ENCODE measurements around the gene INPP5A. TPM values are rescaled to one million over a fixed set of nuclear protein-coding genes. Genes with fewer than 3 reads are reported as not detected.

Gene INPP5A
- total and polyA plus RNA-seq, 2 donors (not counting 1 experiment from before 2014, with no cell fraction given) = 9.3 to 87.8 TPM

GRCh38 chr10:132499367-132499685 lies 38.3 kb upstream of the INPP5A start:
- Histone ChIP-seq H3K9me3 (ENCODE audit: control extremely low read depth in 1 of 3, control insufficient read depth in 2 of 3, insufficient read depth in 1 of 3, low read length in 2 of 3) (no peaks in the 10 kb centered on the region), H3K4me1 (ENCODE audit: control insufficient read depth in 2 of 2, insufficient read depth in 2 of 2, low read length in 2 of 2) (no peaks in the 10 kb centered on the region), H3K4me2 (replicated peaks; ENCODE audit: low read depth, low read length, poor library complexity, severe bottlenecking) (no peak overlapping the region), H3K4me3 (ENCODE audit: control extremely low read depth in 1 of 5, extremely low read depth in 1 of 5, insufficient read depth in 1 of 5, low read depth in 2 of 5, low read length in 4 of 5) (no peak overlapping the region), H3K27ac (ENCODE audit: low read length in 2 of 2) (no peak overlapping the region), H3K27me3 (replicated peaks in 1 of 4; ENCODE audit: control extremely low read depth in 1 of 4, control insufficient read depth in 3 of 4, insufficient read depth in 4 of 4, low read length in 3 of 4) (peaks cover 0 to 14% (median 2%) of the 10 kb centered on the region in 4 experiments), H2AFZ (ENCODE audit: insufficient read depth, low read depth, low read length, poor library complexity, severe bottlenecking) (no peak overlapping the region), H3K9ac (ENCODE audit: low read length) (no peak overlapping the region), H4K20me1 (ENCODE audit: control insufficient read depth, insufficient read depth, low read length, poor library complexity, severe bottlenecking) (no peaks in the 10 kb centered on the region), H3K36me3 (replicated peaks in 1 of 2; ENCODE audit: control extremely low read depth in 1 of 2, control insufficient read depth in 1 of 2, extremely low read depth in 1 of 2, insufficient read depth in 2 of 2, low read length in 1 of 2) (no peaks in the 10 kb centered on the region), H3K79me2 (ENCODE audit: control insufficient read depth, insufficient read depth, low read length) (no peaks in the 10 kb centered on the region)
- DNase-seq (no peak), ATAC-seq (ENCODE audit: low read depth) (no peak)
- intact Hi-C loops (cut with micrococcal nuclease) = no loop called here
- WGBS (ENCODE audit: insufficient coverage) = 80% methylated on average over 10 of the region's 10 CpGs
- H3K4me3 Mint-ChIP-seq = no peak overlapping the region
- CTCF ChIA-PET = no interaction called here
- H3K4me1 Mint-ChIP-seq = no peaks in the 10 kb centered on the region
- peaks cover 20% of the 10 kb centered on the region for H3K27me3 Mint-ChIP-seq
- POLR2A ChIA-PET = no interaction called here
- no peaks in the 10 kb centered on the region for H3K9me3 Mint-ChIP-seq (ENCODE audit: insufficient read depth)
- TF ChIP-seq EZH2 (IDR thresholded peaks at IDR 0.05; ENCODE audit: borderline replicate concordance, insufficient read depth, low read depth, low read length, poor library complexity, severe bottlenecking) (no peak), CTCF (IDR thresholded peaks at IDR 0.05) (no peak)
- peak overlapping the region; percentile 50 for H3K27ac Mint-ChIP-seq

GRCh38 chr10:132500781-132501415 lies 36.7 kb upstream of the INPP5A start:
- CTCF ChIA-PET = no interaction called here
- intact Hi-C loops (cut with micrococcal nuclease) = no loop called here

More at GRCh38 chr10:132500781-132501415, 36.7 kb upstream of the INPP5A start:
- DNase-seq = no peak
- Histone ChIP-seq H3K9ac (ENCODE audit: low read length) (no peak overlapping the region), H4K20me1 (ENCODE audit: control insufficient read depth, insufficient read depth, low read length, poor library complexity, severe bottlenecking) (no peaks in the 10 kb centered on the region), H3K4me1 (ENCODE audit: control insufficient read depth in 2 of 2, insufficient read depth in 2 of 2, low read length in 2 of 2) (no peaks in the 10 kb centered on the region), H3K9me3 (ENCODE audit: control extremely low read depth in 1 of 3, control insufficient read depth in 2 of 3, insufficient read depth in 1 of 3, low read length in 2 of 3) (no peaks in the 10 kb centered on the region), H3K27ac (ENCODE audit: low read length in 2 of 2) (no peak overlapping the region), H3K4me2 (replicated peaks; ENCODE audit: low read depth, low read length, poor library complexity, severe bottlenecking) (no peak overlapping the region), H3K4me3 (ENCODE audit: control extremely low read depth in 1 of 5, extremely low read depth in 1 of 5, insufficient read depth in 1 of 5, low read depth in 2 of 5, low read length in 4 of 5) (no peak overlapping the region), H3K79me2 (ENCODE audit: control insufficient read depth, insufficient read depth, low read length) (no peaks in the 10 kb centered on the region), H3K36me3 (replicated peaks in 1 of 2; ENCODE audit: control extremely low read depth in 1 of 2, control insufficient read depth in 1 of 2, extremely low read depth in 1 of 2, insufficient read depth in 2 of 2, low read length in 1 of 2) (no peaks in the 10 kb centered on the region), H3K27me3 (replicated peaks in 1 of 4; ENCODE audit: control extremely low read depth in 1 of 4, control insufficient read depth in 3 of 4, insufficient read depth in 4 of 4, low read length in 3 of 4) (peaks cover 0 to 18% (median 3%) of the 10 kb centered on the region in 4 experiments), H2AFZ (ENCODE audit: insufficient read depth, low read depth, low read length, poor library complexity, severe bottlenecking) (no peak overlapping the region)
- ATAC-seq (ENCODE audit: low read depth) = no peak
- Mint-ChIP-seq H3K27ac (no peak overlapping the region), H3K9me3 (ENCODE audit: insufficient read depth) (no peaks in the 10 kb centered on the region), H3K4me1 (no peaks in the 10 kb centered on the region), H3K4me3 (no peak overlapping the region), H3K27me3 (peaks cover 14% of the 10 kb centered on the region)
- POLR2A ChIA-PET = no interaction called here
- WGBS (ENCODE audit: insufficient coverage) = 93% methylated on average over 14 of the region's 14 CpGs
- TF ChIP-seq EZH2 (IDR thresholded peaks at IDR 0.05; ENCODE audit: borderline replicate concordance, insufficient read depth, low read depth, low read length, poor library complexity, severe bottlenecking) (no peak), CTCF (IDR thresholded peaks at IDR 0.05) (no peak)
